Measurements from ENCODE around the gene DISC1. TPM values are rescaled to one million over a fixed set of nuclear protein-coding genes. Genes with fewer than 3 reads are reported as not detected.

The DISC1 gene
- total RNA-seq, 4 donors from 2014 or later, result 9.6 to 27.9 (median 13.0) TPM

GRCh38 chr1:231828182-231828920 lies 201.8 kb downstream of the DISC1 start:
- no peak for TF ChIP-seq CTCF (IDR thresholded peaks at IDR 0.05)
- DNase-seq (ENCODE audit: low spot score), result no peak
- peak; percentile 92 for ATAC-seq (ENCODE audit: low FRiP score)

- ATAC-seq (ENCODE audit: low FRiP score), result no peak
- no peak for DNase-seq (ENCODE audit: low spot score)
- no peak for TF ChIP-seq CTCF (IDR thresholded peaks at IDR 0.05)
Observed at GRCh38 chr1:231829332-231829731, 202.7 kb downstream of the DISC1 start.

- no peak for TF ChIP-seq CTCF (IDR thresholded peaks at IDR 0.05)
- ATAC-seq (ENCODE audit: low FRiP score), result no peak
Observed at GRCh38 chr1:231836227-231836893, 209.8 kb downstream of the DISC1 start.

GRCh38 chr1:231838521-231838920 lies 211.9 kb downstream of the DISC1 start:
- ATAC-seq (ENCODE audit: low FRiP score), result no peak
- no peak for TF ChIP-seq CTCF (IDR thresholded peaks at IDR 0.05)
- DNase-seq (ENCODE audit: low spot score), result no peak

More at GRCh38 chr1:231836227-231836893, 209.8 kb downstream of the DISC1 start:
- DNase-seq (ENCODE audit: low spot score), result no peak

GRCh38 chr1:231839999-231840398 lies 213.4 kb downstream of the DISC1 start:
- no peak for DNase-seq (ENCODE audit: low spot score)
- no peak for TF ChIP-seq CTCF (IDR thresholded peaks at IDR 0.05)

GRCh38 chr1:231841616-231842344 lies 215.2 kb downstream of the DISC1 start:
- DNase-seq (ENCODE audit: low spot score), result no peak
- ATAC-seq (ENCODE audit: low FRiP score), result peak; percentile 74
- no peak for TF ChIP-seq CTCF (IDR thresholded peaks at IDR 0.05)

More at GRCh38 chr1:231839999-231840398, 213.4 kb downstream of the DISC1 start:
- ATAC-seq (ENCODE audit: low FRiP score), result no peak

Measured in omental fat pad (tissue), 4 donors.